Measurements from ENCODE around the gene IWS1. TPM values are rescaled to one million over a fixed set of nuclear protein-coding genes. Genes with fewer than 3 reads are reported as not detected.

The IWS1 gene
- total and polyA plus RNA-seq, 10 of the 15 experiments (the other 5 are each of a cell fraction or from before 2014, with no cell fraction given), result 21.9 to 68.9 (median 45.8) TPM

DNA sequence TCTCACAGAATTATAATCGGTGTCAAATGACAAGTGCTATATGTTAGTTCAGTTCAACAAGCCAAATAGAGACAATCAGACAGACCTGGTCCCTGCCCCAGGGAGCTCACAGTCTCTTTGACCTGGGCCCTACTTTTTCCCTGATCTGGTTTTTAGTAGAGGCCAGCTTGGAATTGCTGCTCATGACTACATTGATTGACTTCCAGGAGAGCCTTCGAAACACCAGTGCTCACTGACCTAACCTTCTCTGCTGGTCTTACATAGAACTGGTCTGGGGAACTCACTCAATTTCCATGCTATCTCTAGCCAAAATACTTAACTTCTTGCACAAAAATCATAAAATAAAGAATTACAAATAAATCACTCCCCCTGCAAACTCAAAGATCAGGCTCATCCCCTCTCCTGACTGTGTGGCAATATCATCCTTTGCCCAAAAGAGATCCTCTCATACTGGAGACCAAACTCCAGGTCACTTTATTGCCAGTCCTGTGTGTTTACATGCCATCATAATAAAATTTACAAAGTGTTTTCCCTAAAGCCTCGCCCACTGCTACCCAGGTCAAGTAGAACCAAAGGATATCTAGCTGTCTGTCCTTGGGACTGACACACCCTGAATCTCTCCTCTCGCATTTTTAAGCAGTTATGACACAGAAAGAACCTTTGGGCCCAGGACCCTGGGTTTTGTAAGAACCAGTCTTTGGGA, 54.9 kb downstream of the IWS1 start:
- RAD21 ChIA-PET (ENCODE audit: unreplicated experiment), result no interaction called here
- Histone ChIP-seq H3K9ac (ENCODE audit: control insufficient read depth, insufficient read depth, low read length) (no peak overlapping the region), H3K9me3 (replicated peaks; ENCODE audit: control insufficient read depth, insufficient read depth, low read length) (no peaks in the 10 kb centered on the region; the same call in 2 of the 3 replicates), H3K27me3 (replicated peaks in 1 of 2; ENCODE audit: control insufficient read depth in 2 of 2, insufficient read depth in 2 of 2, low read length in 1 of 2) (no peaks in the 10 kb centered on the region), H3K4me1 (ENCODE audit: control insufficient read depth, insufficient read depth, low read length) (no peaks in the 10 kb centered on the region), H3K36me3 (ENCODE audit: control insufficient read depth in 2 of 2, insufficient read depth in 2 of 2, low read length in 1 of 2) (peaks cover 0 to 3% of the 10 kb centered on the region in 2 experiments; a peak in 2 of 4 replicates), H3K27ac (ENCODE audit: control insufficient read depth, insufficient read depth) (no peak overlapping the region), H3K79me2 (ENCODE audit: control insufficient read depth, insufficient read depth, low read length) (no peaks in the 10 kb centered on the region), H4K20me1 (ENCODE audit: control insufficient read depth, insufficient read depth) (no peaks in the 10 kb centered on the region), H2AFZ (ENCODE audit: control insufficient read depth, low read depth, low read length) (no peak overlapping the region), H3K4me3 (no peak overlapping the region), H3K4me2 (ENCODE audit: control insufficient read depth, insufficient read depth) (no peak overlapping the region)
- intact Hi-C loops (cut with micrococcal nuclease; ENCODE audit: unreplicated experiment), result no loop called here
- TF ChIP-seq, protein P1, sequence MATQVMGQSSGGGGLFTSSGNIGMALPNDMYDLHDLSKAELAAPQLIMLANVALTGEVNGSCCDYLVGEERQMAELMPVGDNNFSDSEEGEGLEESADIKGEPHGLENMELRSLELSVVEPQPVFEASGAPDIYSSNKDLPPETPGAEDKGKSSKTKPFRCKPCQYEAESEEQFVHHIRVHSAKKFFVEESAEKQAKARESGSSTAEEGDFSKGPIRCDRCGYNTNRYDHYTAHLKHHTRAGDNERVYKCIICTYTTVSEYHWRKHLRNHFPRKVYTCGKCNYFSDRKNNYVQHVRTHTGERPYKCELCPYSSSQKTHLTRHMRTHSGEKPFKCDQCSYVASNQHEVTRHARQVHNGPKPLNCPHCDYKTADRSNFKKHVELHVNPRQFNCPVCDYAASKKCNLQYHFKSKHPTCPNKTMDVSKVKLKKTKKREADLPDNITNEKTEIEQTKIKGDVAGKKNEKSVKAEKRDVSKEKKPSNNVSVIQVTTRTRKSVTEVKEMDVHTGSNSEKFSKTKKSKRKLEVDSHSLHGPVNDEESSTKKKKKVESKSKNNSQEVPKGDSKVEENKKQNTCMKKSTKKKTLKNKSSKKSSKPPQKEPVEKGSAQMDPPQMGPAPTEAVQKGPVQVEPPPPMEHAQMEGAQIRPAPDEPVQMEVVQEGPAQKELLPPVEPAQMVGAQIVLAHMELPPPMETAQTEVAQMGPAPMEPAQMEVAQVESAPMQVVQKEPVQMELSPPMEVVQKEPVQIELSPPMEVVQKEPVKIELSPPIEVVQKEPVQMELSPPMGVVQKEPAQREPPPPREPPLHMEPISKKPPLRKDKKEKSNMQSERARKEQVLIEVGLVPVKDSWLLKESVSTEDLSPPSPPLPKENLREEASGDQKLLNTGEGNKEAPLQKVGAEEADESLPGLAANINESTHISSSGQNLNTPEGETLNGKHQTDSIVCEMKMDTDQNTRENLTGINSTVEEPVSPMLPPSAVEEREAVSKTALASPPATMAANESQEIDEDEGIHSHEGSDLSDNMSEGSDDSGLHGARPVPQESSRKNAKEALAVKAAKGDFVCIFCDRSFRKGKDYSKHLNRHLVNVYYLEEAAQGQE (IDR thresholded peaks at IDR 0.05; ENCODE audit: low read depth, low read length), result no peak
- TF ChIP-seq CBX5 (IDR thresholded peaks at IDR 0.05; ENCODE audit: low read depth) (no peak), RBBP5 (conservative IDR thresholded peaks at IDR 0.05) (no peak), NBN (IDR thresholded peaks at IDR 0.05) (no peak), SMC3 (IDR thresholded peaks at IDR 0.05; ENCODE audit: borderline replicate concordance, low read length) (no peak), SREBF2 (IDR thresholded peaks at IDR 0.05; ENCODE audit: low read length) (no peak)
- TF ChIP-seq, protein P2, sequence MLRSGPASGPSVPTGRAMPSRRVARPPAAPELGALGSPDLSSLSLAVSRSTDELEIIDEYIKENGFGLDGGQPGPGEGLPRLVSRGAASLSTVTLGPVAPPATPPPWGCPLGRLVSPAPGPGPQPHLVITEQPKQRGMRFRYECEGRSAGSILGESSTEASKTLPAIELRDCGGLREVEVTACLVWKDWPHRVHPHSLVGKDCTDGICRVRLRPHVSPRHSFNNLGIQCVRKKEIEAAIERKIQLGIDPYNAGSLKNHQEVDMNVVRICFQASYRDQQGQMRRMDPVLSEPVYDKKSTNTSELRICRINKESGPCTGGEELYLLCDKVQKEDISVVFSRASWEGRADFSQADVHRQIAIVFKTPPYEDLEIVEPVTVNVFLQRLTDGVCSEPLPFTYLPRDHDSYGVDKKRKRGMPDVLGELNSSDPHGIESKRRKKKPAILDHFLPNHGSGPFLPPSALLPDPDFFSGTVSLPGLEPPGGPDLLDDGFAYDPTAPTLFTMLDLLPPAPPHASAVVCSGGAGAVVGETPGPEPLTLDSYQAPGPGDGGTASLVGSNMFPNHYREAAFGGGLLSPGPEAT (IDR thresholded peaks at IDR 0.05; ENCODE audit: low read depth), result no peak
- TF ChIP-seq, protein P3, sequence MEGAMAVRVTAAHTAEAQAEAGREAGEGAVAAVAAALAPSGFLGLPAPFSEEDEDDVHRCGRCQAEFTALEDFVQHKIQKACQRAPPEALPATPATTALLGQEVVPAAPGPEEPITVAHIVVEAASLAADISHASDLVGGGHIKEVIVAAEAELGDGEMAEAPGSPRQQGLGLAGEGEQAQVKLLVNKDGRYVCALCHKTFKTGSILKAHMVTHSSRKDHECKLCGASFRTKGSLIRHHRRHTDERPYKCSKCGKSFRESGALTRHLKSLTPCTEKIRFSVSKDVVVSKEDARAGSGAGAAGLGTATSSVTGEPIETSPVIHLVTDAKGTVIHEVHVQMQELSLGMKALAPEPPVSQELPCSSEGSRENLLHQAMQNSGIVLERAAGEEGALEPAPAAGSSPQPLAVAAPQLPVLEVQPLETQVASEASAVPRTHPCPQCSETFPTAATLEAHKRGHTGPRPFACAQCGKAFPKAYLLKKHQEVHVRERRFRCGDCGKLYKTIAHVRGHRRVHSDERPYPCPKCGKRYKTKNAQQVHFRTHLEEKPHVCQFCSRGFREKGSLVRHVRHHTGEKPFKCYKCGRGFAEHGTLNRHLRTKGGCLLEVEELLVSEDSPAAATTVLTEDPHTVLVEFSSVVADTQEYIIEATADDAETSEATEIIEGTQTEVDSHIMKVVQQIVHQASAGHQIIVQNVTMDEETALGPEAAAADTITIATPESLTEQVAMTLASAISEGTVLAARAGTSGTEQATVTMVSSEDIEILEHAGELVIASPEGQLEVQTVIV (IDR thresholded peaks at IDR 0.05; ENCODE audit: borderline replicate concordance, partially characterized antibody), result no peak
- TF ChIP-seq, protein P4, sequence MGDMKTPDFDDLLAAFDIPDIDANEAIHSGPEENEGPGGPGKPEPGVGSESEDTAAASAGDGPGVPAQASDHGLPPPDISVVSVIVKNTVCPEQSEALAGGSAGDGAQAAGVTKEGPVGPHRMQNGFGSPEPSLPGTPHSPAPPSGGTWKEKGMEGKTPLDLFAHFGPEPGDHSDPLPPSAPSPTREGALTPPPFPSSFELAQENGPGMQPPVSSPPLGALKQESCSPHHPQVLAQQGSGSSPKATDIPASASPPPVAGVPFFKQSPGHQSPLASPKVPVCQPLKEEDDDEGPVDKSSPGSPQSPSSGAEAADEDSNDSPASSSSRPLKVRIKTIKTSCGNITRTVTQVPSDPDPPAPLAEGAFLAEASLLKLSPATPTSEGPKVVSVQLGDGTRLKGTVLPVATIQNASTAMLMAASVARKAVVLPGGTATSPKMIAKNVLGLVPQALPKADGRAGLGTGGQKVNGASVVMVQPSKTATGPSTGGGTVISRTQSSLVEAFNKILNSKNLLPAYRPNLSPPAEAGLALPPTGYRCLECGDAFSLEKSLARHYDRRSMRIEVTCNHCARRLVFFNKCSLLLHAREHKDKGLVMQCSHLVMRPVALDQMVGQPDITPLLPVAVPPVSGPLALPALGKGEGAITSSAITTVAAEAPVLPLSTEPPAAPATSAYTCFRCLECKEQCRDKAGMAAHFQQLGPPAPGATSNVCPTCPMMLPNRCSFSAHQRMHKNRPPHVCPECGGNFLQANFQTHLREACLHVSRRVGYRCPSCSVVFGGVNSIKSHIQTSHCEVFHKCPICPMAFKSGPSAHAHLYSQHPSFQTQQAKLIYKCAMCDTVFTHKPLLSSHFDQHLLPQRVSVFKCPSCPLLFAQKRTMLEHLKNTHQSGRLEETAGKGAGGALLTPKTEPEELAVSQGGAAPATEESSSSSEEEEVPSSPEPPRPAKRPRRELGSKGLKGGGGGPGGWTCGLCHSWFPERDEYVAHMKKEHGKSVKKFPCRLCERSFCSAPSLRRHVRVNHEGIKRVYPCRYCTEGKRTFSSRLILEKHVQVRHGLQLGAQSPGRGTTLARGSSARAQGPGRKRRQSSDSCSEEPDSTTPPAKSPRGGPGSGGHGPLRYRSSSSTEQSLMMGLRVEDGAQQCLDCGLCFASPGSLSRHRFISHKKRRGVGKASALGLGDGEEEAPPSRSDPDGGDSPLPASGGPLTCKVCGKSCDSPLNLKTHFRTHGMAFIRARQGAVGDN (IDR thresholded peaks at IDR 0.05), result no peak
- TF ChIP-seq, protein P5, sequence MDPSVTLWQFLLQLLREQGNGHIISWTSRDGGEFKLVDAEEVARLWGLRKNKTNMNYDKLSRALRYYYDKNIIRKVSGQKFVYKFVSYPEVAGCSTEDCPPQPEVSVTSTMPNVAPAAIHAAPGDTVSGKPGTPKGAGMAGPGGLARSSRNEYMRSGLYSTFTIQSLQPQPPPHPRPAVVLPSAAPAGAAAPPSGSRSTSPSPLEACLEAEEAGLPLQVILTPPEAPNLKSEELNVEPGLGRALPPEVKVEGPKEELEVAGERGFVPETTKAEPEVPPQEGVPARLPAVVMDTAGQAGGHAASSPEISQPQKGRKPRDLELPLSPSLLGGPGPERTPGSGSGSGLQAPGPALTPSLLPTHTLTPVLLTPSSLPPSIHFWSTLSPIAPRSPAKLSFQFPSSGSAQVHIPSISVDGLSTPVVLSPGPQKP (IDR thresholded peaks at IDR 0.05; ENCODE audit: low read depth, low read length), result no peak
- in situ Hi-C loops (cut with MboI), result no loop called here
- no TSS peak for BruUV-seq (replicated peaks)
- WGBS (ENCODE audit: insufficient coverage, insufficient replicate concordance, low lambda C conversion rate, missing lambda C conversion rate), result 95% methylated on average over 4 of the region's 4 CpGs
- FAIRE-seq, result no peak
- SMC1A ChIA-PET (ENCODE audit: uncharacterized antibody, unreplicated experiment), result interaction anchor here (0.7 to 1.1 kb wide), 5 partner anchors 8 to 272 kb away, joined by 3 read pairs; no protein-coding TSS in a partner anchor
- CTCF ChIA-PET, result interaction anchor here (0.7 to 2.6 kb wide), 2 partner anchors 8 to 56 kb away, joined by 3 to 19 read pairs; no protein-coding TSS in a partner anchor
- POLR2A ChIA-PET, result no interaction called here
- DNase-seq (ENCODE audit: low read depth, low spot score), result no peak
- no peak for ATAC-seq

All from GM12878 (cell line).